Dendritic cell treated with granulocyte-macrophage colony-stimulating factor and Interleukin-4, amounts not matched to agents 40 ng/mL and 50 ng/mL, for 4 days (primary cell): ENCODE data around the gene SUMF2.
"Not testable (repeated sequence)": the region's sequence is repeated elsewhere in the genome, so short reads cannot be mapped to it uniquely, and the experiment has no call there.

Experiments used
- H3K27ac Mint-ChIP-seq: one replicate; pipeline ENCODE4 v1.8.0; 2022; ENCODE audit warnings: mild to moderate bottlenecking, mixed read lengths
- H3K27me3 Mint-ChIP-seq: one replicate; pipeline ENCODE4 v1.8.0; 2022; ENCODE audit warnings: mild to moderate bottlenecking, mixed read lengths
- H3K36me3 Mint-ChIP-seq: one replicate; pipeline ENCODE4 v1.8.0; 2022; ENCODE audit warnings: low read depth, mixed read lengths
- H3K4me1 Mint-ChIP-seq: one replicate; pipeline ENCODE4 v1.8.0; 2022; ENCODE audit warnings: low read depth, mixed read lengths
- H3K4me3 Mint-ChIP-seq: one replicate; pipeline ENCODE4 v1.8.0; 2022; ENCODE audit warnings: mild to moderate bottlenecking, moderate library complexity, mixed read lengths
- H3K9me3 Mint-ChIP-seq: one replicate; pipeline ENCODE4 v1.8.0; 2022; ENCODE audit warnings: mixed read lengths
- intact Hi-C: fragments of 100-400 bp; cut with micrococcal nuclease; formaldehyde crosslinking; loops from one replicate; pipeline ENCODE4 v1.15.0; 2022

SUMF2 gene

DNA sequence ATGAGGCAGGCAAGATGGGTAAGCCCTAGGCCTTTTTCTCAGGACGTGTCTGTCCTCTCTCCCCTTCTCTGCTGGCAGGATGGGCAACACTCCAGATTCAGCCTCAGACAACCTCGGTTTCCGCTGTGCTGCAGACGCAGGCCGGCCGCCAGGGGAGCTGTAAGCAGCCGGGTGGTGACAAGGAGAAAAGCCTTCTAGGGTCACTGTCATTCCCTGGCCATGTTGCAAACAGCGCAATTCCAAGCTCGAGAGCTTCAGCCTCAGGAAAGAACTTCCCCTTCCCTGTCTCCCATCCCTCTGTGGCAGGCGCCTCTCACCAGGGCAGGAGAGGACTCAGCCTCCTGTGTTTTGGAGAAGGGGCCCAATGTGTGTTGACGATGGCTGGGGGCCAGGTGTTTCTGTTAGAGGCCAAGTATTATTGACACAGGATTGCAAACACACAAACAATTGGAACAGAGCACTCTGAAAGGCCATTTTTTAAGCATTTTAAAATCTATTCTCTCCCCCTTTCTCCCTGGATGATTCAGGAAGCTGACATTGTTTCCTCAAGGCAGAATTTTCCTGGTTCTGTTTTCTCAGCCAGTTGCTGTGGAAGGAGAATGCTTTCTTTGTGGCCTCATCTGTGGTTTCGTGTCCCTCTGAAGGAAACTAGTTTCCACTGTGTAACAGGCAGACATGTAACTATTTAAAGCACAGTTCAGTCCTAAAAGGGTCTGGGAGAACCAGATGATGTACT, 15.5 kb downstream of the SUMF2 start:
- no peak overlapping the region for H3K27ac Mint-ChIP-seq

GRCh38 chr7:56080726-56081435, 16.8 kb downstream of the SUMF2 start:
- not testable (repeated sequence) for H3K9me3 Mint-ChIP-seq, H3K4me3 Mint-ChIP-seq
- H3K27ac Mint-ChIP-seq, result peak overlapping the region; percentile 7

More for the DNA sequence above, 15.5 kb downstream of the SUMF2 start:
- intact Hi-C loops, result loop anchor here (5.0 kb wide), 1 partner anchor 802 kb away; no protein-coding TSS in a partner anchor
- Mint-ChIP-seq H3K4me1 (no peaks in the 10 kb centered on the region), H3K9me3 (no peaks in the 10 kb centered on the region), H3K27me3 (no peaks in the 10 kb centered on the region), H3K36me3 (peaks cover 93% of the 10 kb centered on the region), H3K4me3 (no peak overlapping the region)

GRCh38 chr7:56081626-56082340, 17.7 kb downstream of the SUMF2 start:
- Mint-ChIP-seq H3K27ac (no peak overlapping the region), H3K36me3 (peaks cover 92% of the 10 kb centered on the region), H3K4me1 (no peaks in the 10 kb centered on the region), H3K27me3 (no peaks in the 10 kb centered on the region), H3K9me3 (no peaks in the 10 kb centered on the region), H3K4me3 (no peak overlapping the region)
- intact Hi-C loops, result loop anchor here (5.0 kb wide), 1 partner anchor 804 kb away; no protein-coding TSS in a partner anchor

More at GRCh38 chr7:56080726-56081435, 16.8 kb downstream of the SUMF2 start:
- not testable (repeated sequence) for H3K4me1 Mint-ChIP-seq, H3K27me3 Mint-ChIP-seq
- peaks cover 90% of the 10 kb centered on the region for H3K36me3 Mint-ChIP-seq
- intact Hi-C loops, result loop anchor here (5.0 kb wide), 1 partner anchor 804 kb away; no protein-coding TSS in a partner anchor

- H3K36me3 Mint-ChIP-seq, result peaks cover 93% of the 10 kb centered on the region
- no peak overlapping the region for H3K27ac Mint-ChIP-seq
- no peaks in the 10 kb centered on the region for H3K4me1 Mint-ChIP-seq
- H3K4me3 Mint-ChIP-seq, result no peak overlapping the region
- H3K27me3 Mint-ChIP-seq, result no peaks in the 10 kb centered on the region
- no peaks in the 10 kb centered on the region for H3K9me3 Mint-ChIP-seq
- intact Hi-C loops, result loop anchor here (5.0 kb wide), 1 partner anchor 806 kb away; no protein-coding TSS in a partner anchor
Measured at GRCh38 chr7:56083150-56083785, 19.2 kb downstream of the SUMF2 start.

- H3K4me1 Mint-ChIP-seq, result no peaks in the 10 kb centered on the region
- H3K4me3 Mint-ChIP-seq, result no peak overlapping the region
- H3K9me3 Mint-ChIP-seq, result no peaks in the 10 kb centered on the region
- H3K27me3 Mint-ChIP-seq, result no peaks in the 10 kb centered on the region
- no peak overlapping the region for H3K27ac Mint-ChIP-seq
- H3K36me3 Mint-ChIP-seq, result peaks cover 71% of the 10 kb centered on the region
- intact Hi-C loops, result no loop called here
Measured at GRCh38 chr7:56086761-56087160, 22.7 kb downstream of the SUMF2 start.

DNA sequence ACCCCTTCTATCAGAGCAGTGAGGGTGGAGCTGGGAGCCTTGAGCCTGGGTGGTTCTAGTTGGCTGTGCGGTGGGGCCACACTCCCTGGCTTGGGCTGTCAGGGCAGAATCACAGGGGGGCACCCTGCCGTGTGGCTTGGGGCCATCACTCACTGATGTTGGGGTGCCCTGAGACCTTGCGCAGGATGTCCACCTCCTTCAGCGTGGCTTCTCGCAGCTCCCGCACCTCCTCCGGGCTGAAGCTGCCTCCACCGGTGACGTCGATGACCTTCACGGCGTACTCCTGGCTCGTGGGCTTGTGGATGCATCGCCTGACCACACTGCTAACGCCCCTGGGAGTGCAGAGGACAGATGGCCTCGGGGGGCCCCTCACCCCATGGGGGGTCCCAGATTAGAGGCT, 23.4 kb downstream of the SUMF2 start:
- H3K36me3 Mint-ChIP-seq, result peaks cover 64% of the 10 kb centered on the region
- no peaks in the 10 kb centered on the region for H3K9me3 Mint-ChIP-seq
- no peak overlapping the region for H3K27ac Mint-ChIP-seq
- no peaks in the 10 kb centered on the region for H3K27me3 Mint-ChIP-seq
- intact Hi-C loops, result no loop called here
- H3K4me3 Mint-ChIP-seq, result no peak overlapping the region
- no peaks in the 10 kb centered on the region for H3K4me1 Mint-ChIP-seq

DNA sequence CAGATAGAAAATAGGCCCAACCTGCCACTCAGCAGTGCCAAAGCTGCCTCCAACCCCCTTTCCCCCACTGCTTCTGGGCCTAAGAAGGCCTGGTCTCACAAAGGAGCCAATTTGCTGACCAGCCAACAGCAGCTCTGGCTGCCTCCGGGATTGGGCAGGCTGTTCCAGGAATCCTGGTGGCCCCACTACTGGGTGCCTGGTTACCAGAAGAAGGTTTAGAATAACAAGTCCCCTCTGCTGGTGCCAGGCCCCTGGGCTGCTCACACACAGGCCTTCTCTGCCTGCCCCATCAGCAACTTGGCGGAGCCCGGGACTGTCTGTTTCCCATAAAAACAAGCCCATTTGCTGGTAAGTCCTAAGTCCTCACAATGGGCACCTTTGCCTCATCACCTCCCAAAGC, 27.5 kb downstream of the SUMF2 start:
- H3K27me3 Mint-ChIP-seq, result no peaks in the 10 kb centered on the region
- no peak overlapping the region for H3K27ac Mint-ChIP-seq
- H3K4me3 Mint-ChIP-seq, result no peak overlapping the region
- intact Hi-C loops, result no loop called here
- H3K36me3 Mint-ChIP-seq, result peaks cover 34% of the 10 kb centered on the region
- no peaks in the 10 kb centered on the region for H3K9me3 Mint-ChIP-seq
- no peaks in the 10 kb centered on the region for H3K4me1 Mint-ChIP-seq

- H3K27ac Mint-ChIP-seq, H3K4me3 Mint-ChIP-seq, H3K27me3 Mint-ChIP-seq, intact Hi-C loops, H3K4me1 Mint-ChIP-seq, H3K9me3 Mint-ChIP-seq: not testable (repeated sequence)
- peaks cover 26% of the 10 kb centered on the region for H3K36me3 Mint-ChIP-seq
Measured at GRCh38 chr7:56092388-56092787, 28.3 kb downstream of the SUMF2 start.

DNA sequence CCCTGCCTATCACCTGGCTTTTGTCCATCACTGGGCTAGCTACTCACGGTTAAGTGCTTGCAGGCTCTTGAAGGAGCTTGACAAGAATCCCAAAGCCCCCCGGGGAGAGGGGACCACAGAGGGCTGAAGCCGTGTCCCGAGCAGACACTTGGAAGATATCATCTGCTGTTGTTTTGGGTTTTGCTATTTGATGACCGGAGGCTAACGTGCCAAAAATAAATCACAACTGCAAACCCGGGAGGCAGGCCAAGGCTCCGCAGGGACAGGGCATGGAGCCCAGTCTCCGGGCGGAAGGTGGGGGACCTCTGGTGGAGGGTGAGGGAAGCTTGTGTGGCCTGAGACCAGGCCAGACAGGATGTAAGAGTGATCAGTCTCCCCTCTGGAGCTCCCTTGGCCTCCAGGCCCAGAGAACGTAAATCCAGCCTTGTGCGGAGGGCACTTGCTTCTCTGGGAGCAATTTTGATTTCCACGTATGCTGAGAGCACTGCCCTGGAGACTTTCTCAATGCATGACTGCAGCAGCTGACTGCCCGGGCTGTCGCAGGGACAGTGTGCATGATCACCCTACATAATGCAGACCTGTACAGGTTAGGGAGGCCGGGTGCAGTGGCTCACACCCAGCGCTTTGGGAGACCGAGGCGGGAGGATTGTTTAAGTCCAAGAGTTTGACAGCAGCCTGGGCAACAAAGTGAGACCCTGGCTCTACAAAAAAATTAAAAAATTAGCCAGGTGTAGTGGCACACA, 28.9 kb downstream of the SUMF2 start, which contains the start of gene PHKG1:
TSS of gene PHKG1 (minus strand) at position 164 of the 743 bp plus-strand sequence. CDS start 4,011 bp downstream, outside the sequence.
- no peaks in the 10 kb centered on the region for H3K27me3 Mint-ChIP-seq
- no peak within 1 kb of the TSS for H3K4me3 Mint-ChIP-seq
- no peaks in the 10 kb centered on the region for H3K9me3 Mint-ChIP-seq
- H3K27ac Mint-ChIP-seq, result no peak within 1 kb of the TSS
- peaks cover 21% of the 10 kb centered on the region for H3K36me3 Mint-ChIP-seq
- intact Hi-C loops, result no loop called here
- H3K4me1 Mint-ChIP-seq, result no peaks in the 10 kb centered on the region

GRCh38 chr7:56097700-56098099, 33.6 kb downstream of the SUMF2 start:
- H3K9me3 Mint-ChIP-seq, result no peaks in the 10 kb centered on the region
- H3K27me3 Mint-ChIP-seq, result no peaks in the 10 kb centered on the region
- H3K4me3 Mint-ChIP-seq, result no peak overlapping the region
- H3K36me3 Mint-ChIP-seq, result peaks cover 44% of the 10 kb centered on the region
- intact Hi-C loops, result no loop called here
- no peaks in the 10 kb centered on the region for H3K4me1 Mint-ChIP-seq
- no peak overlapping the region for H3K27ac Mint-ChIP-seq

DNA sequence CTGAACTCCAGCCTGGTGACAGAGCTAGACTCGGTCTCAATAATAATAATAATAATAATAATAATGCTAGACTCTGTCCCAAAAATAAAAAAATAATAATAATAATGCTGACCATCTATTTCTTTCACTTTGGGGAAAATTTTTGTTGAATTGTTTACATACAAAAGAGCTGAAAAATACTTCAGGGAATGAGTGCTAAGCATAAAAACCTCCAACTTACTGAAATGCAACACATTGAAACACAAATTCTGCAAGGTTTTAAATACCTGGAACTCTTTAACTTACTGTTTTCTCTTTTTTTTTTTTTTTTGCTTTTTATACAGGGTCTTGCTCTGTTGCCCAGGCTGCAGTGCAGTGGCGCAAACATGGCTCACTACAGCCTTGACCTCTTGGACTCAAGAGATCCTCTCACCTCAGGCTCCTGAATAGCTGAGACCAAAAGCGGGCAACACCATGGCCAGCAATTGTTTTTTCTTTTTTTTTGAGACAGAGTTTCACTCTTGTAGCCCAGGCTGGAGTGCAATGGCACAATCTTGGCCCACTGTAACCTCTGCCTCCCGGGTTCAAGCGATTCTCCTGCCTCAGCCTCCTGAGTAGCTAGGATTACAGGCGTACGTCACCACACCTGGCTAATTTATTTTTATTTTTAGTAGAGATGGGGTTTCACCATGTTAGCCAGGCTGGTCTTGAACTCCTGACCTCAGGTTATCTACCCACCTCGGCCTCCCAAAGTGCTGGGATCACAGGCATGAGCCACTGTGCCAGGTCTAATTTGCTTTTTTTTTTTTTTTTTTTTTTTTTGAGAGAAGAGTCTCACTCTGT, 34.3 kb downstream of the SUMF2 start:
- H3K27me3 Mint-ChIP-seq, H3K27ac Mint-ChIP-seq: not testable (repeated sequence)
- H3K36me3 Mint-ChIP-seq, result peaks cover 50% of the 10 kb centered on the region

DNA sequence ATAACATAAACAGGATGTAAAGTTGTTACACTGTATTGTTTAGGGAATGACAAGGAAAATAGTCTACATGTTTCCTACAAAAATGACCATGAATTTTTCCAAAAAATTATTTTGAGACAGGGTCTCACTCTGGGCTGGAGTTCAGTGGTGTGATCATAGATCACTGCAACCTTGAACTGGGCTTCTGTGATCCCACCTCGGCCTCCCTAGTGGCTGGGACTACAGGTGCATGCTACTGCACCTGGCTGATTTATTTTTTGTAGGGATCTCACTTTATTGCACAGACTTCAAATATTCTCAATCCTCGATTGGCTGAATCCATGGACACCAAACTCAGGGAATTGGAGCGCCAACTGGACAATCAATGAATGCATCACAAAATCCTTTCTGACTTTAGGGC, 35.6 kb downstream of the SUMF2 start:
- peaks cover 63% of the 10 kb centered on the region for H3K36me3 Mint-ChIP-seq
- no peaks in the 10 kb centered on the region for H3K27me3 Mint-ChIP-seq
- no peak overlapping the region for H3K4me3 Mint-ChIP-seq
- no peaks in the 10 kb centered on the region for H3K9me3 Mint-ChIP-seq
- no peaks in the 10 kb centered on the region for H3K4me1 Mint-ChIP-seq
- intact Hi-C loops, result no loop called here
- H3K27ac Mint-ChIP-seq, result no peak overlapping the region

More for the DNA sequence above, 34.3 kb downstream of the SUMF2 start:
- H3K9me3 Mint-ChIP-seq, H3K4me1 Mint-ChIP-seq, H3K4me3 Mint-ChIP-seq, intact Hi-C loops: not testable (repeated sequence)
